Smooth muscle cell (in vitro differentiated cells): ENCODE results near the gene OR4P4. TPM values are rescaled to one million over a fixed set of nuclear protein-coding genes. Genes with fewer than 3 reads are reported as not detected.

Experiments
- DNase-seq: peaks from one replicate; lab custom pipeline; 2025; ENCODE audit not compliant: unreplicated experiment; lab: John Stamatoyannopoulos, UW
- H2AFZ ChIP-seq: fragments of 200-600 bp; sonication (generic); 2 replicates; pipeline ENCODE4 v1.6.0; 2016; ENCODE audit warnings: antibody characterized with exemption, low read depth, mild to moderate bottlenecking
- H3F3A ChIP-seq: fragments of 200-600 bp; sonication (generic); 2 replicates; pipeline ENCODE4 v1.6.0; 2017; ENCODE audit warnings: antibody characterized with exemption, low read depth
- H3K27ac ChIP-seq: fragments of 200-600 bp; sonication (generic); 2 replicates; pipeline ENCODE4 v1.5.1; 2016; ENCODE audit warnings: low read depth, mild to moderate bottlenecking
- H3K27me3 ChIP-seq: fragments of 200-600 bp; sonication (generic); 2 replicates; pipeline ENCODE4 v1.6.1; 2016; ENCODE audit warnings: low read depth, mild to moderate bottlenecking
- H3K36me3 ChIP-seq: fragments of 200-600 bp; sonication (generic); 2 replicates; pipeline ENCODE4 v1.5.1; 2016; ENCODE audit warnings: low read depth
- H3K4me1 ChIP-seq: fragments of 200-600 bp; sonication (generic); 2 replicates; pipeline ENCODE4 v1.5.1; 2016; ENCODE audit warnings: low read depth
- H3K4me2 ChIP-seq: fragments of 200-600 bp; sonication (generic); 2 replicates; pipeline ENCODE4 v1.6.0; 2016; ENCODE audit warnings: mild to moderate bottlenecking
- H3K4me3 ChIP-seq: fragments of 200-600 bp; sonication (generic); 2 replicates; pipeline ENCODE4 v1.5.1; 2016; ENCODE audit warnings: mild to moderate bottlenecking
- H3K79me2 ChIP-seq: fragments of 200-600 bp; sonication (generic); 2 replicates; pipeline ENCODE4 v1.6.0; 2016; ENCODE audit warnings: low read depth, mild to moderate bottlenecking
- H3K9ac ChIP-seq: fragments of 200-600 bp; sonication (generic); 2 replicates; pipeline ENCODE4 v1.6.0; 2016; ENCODE audit warnings: low read depth
- H3K9me3 ChIP-seq: fragments of 200-600 bp; sonication (generic); replicated peaks from 2 replicates; pipeline ENCODE4 v1.5.1; 2016; ENCODE audit warnings: low read depth
- H4K20me1 ChIP-seq: fragments of 200-600 bp; sonication (generic); 2 replicates; pipeline ENCODE4 v1.6.0; 2016; ENCODE audit warnings: low read depth
- CTCF ChIP-seq: fragments of 200-600 bp; sonication (generic); IDR thresholded peaks from 2 replicates; pipeline ENCODE4 v1.5.1; 2017; ENCODE audit warnings: borderline replicate concordance, mild to moderate bottlenecking, antibody characterized with exemption; ENCODE audit not compliant: insufficient read depth, poor library complexity, severe bottlenecking
- WGBS: methylation state at CpG from one replicate; pipeline ENCODE4 v1.1.7; 2016; ENCODE audit warnings: low lambda C conversion rate; 5-methylcytosine and 5-hydroxymethylcytosine counted together
- polyA plus RNA-seq: library from polyadenylated mRNA; unstranded; fragments of >200 nt; fragmentation: Nextera tagmentation; extraction: Ambion mirVana; gene quantifications from 2 replicates; pipeline ENCODE4 v1.2.1, GENCODE V29; 2016
- total RNA-seq: library from RNA; depleted of rRNA; stranded (reverse); fragments of >200 nt; gene quantifications from 2 replicates; pipeline ENCODE4 v1.2.3, GENCODE V29; 2014

OR4P4 gene
- total and polyA plus RNA-seq, 2 experiments from 2014 or later, result not detected

- Histone ChIP-seq H3K4me1 (no peaks in the 10 kb centered on the region), H3K36me3 (no peaks in the 10 kb centered on the region), H3K9me3 (no peaks in the 10 kb centered on the region), H3F3A (no peaks in the 10 kb centered on the region), H3K4me2 (no peak within 1 kb of the TSS), H3K4me3 (no peak within 1 kb of the TSS), H3K9ac (no peak within 1 kb of the TSS), H3K27me3 (no peaks in the 10 kb centered on the region), H3K27ac (no peak within 1 kb of the TSS), H4K20me1 (no peaks in the 10 kb centered on the region), H2AFZ (no peak within 1 kb of the TSS), H3K79me2 (no peaks in the 10 kb centered on the region)
- no peak for TF ChIP-seq CTCF
- WGBS, result 74% methylated on average over 1 of the region's 1 CpG
- DNase-seq, result no peak
Measured at GRCh38 chr11:55661901-55662300, 27.0 kb downstream of the OR4P4 start, which contains the start of gene OR4C6. Gene OR4C6 (plus strand): TSS chr11:55662201. CDS start chr11:55665167, 2,966 bp downstream.

GRCh38 chr11:55669376-55669775 is 34.5 kb downstream of the OR4P4 start:
- 50% methylated on average over 2 of the region's 2 CpGs for WGBS
- no peak for TF ChIP-seq CTCF
- Histone ChIP-seq H2AFZ (no peak overlapping the region), H3F3A (no peaks in the 10 kb centered on the region), H3K4me2 (no peak overlapping the region), H3K79me2 (no peaks in the 10 kb centered on the region), H3K9me3 (no peaks in the 10 kb centered on the region), H3K27ac (no peak overlapping the region), H3K4me1 (no peaks in the 10 kb centered on the region), H3K36me3 (no peaks in the 10 kb centered on the region), H4K20me1 (no peaks in the 10 kb centered on the region), H3K9ac (no peak overlapping the region), H3K27me3 (no peaks in the 10 kb centered on the region), H3K4me3 (no peak overlapping the region)
- DNase-seq, result no peak

GRCh38 chr11:55673860-55674259 is 38.9 kb downstream of the OR4P4 start:
- no peaks in the 10 kb centered on the region for H3K36me3 ChIP-seq
- no peaks in the 10 kb centered on the region for H3F3A ChIP-seq
- no peaks in the 10 kb centered on the region for H4K20me1 ChIP-seq
- no peak overlapping the region for H3K4me3 ChIP-seq
- H3K9ac ChIP-seq, result no peak overlapping the region
- H3K79me2 ChIP-seq, result no peaks in the 10 kb centered on the region
- H2AFZ ChIP-seq, result no peak overlapping the region
- H3K27ac ChIP-seq, result no peak overlapping the region
- no peaks in the 10 kb centered on the region for H3K9me3 ChIP-seq
- TF ChIP-seq CTCF, result no peak
- no peak for DNase-seq
- no peaks in the 10 kb centered on the region for H3K4me1 ChIP-seq
- WGBS, result 64% methylated on average over 5 of the region's 5 CpGs
- H3K27me3 ChIP-seq, result no peaks in the 10 kb centered on the region
- H3K4me2 ChIP-seq, result no peak overlapping the region

Other genes with a start within 250 kb of the OR4P4 start
- gene OR4C15, start 80.6 kb upstream of the OR4P4 start, total RNA-seq, result not detected in 2 replicates
- gene OR4C15, start 80.6 kb upstream of the OR4P4 start, polyA plus RNA-seq, result not detected in 2 replicates
- not detected in 2 replicates for gene OR4C16, start 63.0 kb upstream of the OR4P4 start, total RNA-seq
- gene OR4C16, start 63.0 kb upstream of the OR4P4 start, polyA plus RNA-seq, result not detected in 2 replicates
- gene OR4C11, start 27.5 kb upstream of the OR4P4 start, total RNA-seq, result not detected in 2 replicates
- gene OR4C11, start 27.5 kb upstream of the OR4P4 start, polyA plus RNA-seq, result not detected in 2 replicates
- not detected in 2 replicates for gene OR4S2, start 13.2 kb downstream of the OR4P4 start, total RNA-seq
- gene OR4S2, start 13.2 kb downstream of the OR4P4 start, polyA plus RNA-seq, result not detected in 2 replicates
- gene OR4C6, start 27.1 kb downstream of the OR4P4 start, total RNA-seq, result not detected in 2 replicates
- not detected in 2 replicates for gene OR4C6, start 27.1 kb downstream of the OR4P4 start, polyA plus RNA-seq
- gene OR5D13, start 138.3 kb downstream of the OR4P4 start, total RNA-seq, result not detected in 2 replicates
- gene OR5D13, start 138.3 kb downstream of the OR4P4 start, polyA plus RNA-seq, result not detected in 2 replicates
- not detected in 2 replicates for gene OR5D14, start 160.4 kb downstream of the OR4P4 start, total RNA-seq
- gene OR5D14, start 160.4 kb downstream of the OR4P4 start, polyA plus RNA-seq, result not detected in 2 replicates
- not detected in 2 replicates for gene OR5L1, start 176.3 kb downstream of the OR4P4 start, total RNA-seq
- gene OR5L1, start 176.3 kb downstream of the OR4P4 start, polyA plus RNA-seq, result not detected in 2 replicates
- gene OR5D18, start 184.5 kb downstream of the OR4P4 start, total RNA-seq, result not detected in 2 replicates
- not detected in 2 replicates for gene OR5D18, start 184.5 kb downstream of the OR4P4 start, polyA plus RNA-seq
- gene OR5L2, start 192.1 kb downstream of the OR4P4 start, total RNA-seq, result not detected in 2 replicates
- not detected in 2 replicates for gene OR5L2, start 192.1 kb downstream of the OR4P4 start, polyA plus RNA-seq
- gene OR5D16, start 203.6 kb downstream of the OR4P4 start, total RNA-seq, result not detected in 2 replicates
- gene OR5D16, start 203.6 kb downstream of the OR4P4 start, polyA plus RNA-seq, result not detected in 2 replicates
- not detected in 2 replicates for gene TRIM51, start 248.2 kb downstream of the OR4P4 start, total RNA-seq
- not detected in 2 replicates for gene TRIM51, start 248.2 kb downstream of the OR4P4 start, polyA plus RNA-seq